A204.1 (cell line): ENCODE results near the gene TBL1Y.

ENCODE experiments used
- FAIRE-seq: peaks from 2 replicates; lab custom pipeline; 2012; peaks lifted over from hg19 to GRCh38; lab: Jason Lieb, UNC

Gene TBL1Y

DNA sequence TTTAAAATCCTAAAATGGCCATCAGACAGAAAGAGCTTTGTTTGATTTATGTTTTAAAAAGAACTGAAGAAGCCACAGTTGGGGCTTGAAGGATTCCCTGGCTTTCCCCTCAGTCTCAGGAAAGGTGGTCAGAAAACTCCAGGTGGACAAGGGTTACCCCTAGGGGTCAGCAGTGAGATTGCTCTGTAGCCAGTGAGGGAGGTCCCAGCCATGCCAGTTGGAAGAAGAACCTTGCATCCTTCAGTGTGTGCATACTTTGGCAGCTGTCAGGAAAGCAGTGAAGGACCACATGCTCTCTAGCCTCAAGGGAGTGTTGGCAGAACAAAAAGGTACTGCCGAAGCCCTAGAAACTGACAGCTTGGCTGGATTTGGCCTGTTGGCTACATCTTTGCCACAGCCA is 182.3 kb downstream of the TBL1Y start:
- no peak for FAIRE-seq

DNA sequence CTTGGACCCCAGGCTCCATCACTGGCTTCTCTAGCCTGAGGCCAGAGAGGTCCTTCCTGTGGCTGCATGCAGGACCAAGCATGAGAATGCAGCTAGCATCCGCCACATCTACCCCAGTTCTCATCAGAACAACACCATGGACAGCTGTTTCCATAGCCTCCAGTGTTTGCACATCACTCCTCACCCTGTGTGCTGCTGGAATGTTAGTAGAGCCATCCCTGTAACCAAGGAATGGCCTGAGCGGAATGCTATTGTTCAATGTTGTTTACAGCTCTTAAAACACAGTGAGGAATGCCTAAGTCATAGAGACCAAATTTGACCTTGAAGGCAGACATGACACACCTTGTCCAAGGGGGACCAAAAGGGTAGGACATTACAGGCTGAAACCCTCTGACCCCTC is 183.9 kb downstream of the TBL1Y start:
- FAIRE-seq, result no peak

DNA sequence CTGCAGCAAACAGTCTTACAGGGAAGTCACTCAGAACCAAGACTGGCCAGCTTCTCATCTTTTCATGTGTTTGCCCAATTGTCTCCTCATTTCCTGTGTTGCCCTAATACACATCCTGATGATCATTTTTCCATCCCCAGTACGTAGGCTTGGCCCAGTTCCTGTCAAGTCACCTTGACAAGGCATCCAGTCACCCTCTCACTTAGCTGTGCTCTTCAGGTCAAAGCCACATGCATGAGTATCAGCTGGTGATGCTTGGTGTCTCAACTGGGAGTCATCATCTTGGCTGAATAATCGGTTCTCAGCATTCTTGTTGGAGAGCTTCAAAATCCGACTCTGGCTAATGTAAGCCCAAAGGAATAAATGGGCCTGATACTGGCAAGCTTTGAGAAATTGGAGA is 186.5 kb downstream of the TBL1Y start:
- FAIRE-seq, result no peak

DNA sequence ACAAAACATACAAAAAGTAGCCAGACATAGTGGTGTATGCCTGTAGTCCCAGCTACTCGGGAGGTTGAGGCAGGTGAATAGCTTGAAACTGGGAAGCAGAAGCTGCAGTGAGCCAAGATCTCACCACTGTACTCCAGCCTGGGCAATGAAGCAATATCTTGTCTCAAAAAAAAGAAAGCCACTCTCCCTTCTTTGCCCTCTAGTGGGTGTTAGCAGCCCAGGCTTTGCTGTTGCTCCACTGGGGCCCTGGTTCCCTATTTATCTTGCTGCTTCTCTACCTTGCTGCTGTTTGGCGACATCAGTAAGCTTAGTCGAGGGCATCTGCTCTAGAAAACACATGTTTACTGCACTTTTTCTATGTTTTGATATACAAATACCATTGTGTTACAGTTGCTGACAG is 189.2 kb downstream of the TBL1Y start:
- no peak for FAIRE-seq

DNA sequence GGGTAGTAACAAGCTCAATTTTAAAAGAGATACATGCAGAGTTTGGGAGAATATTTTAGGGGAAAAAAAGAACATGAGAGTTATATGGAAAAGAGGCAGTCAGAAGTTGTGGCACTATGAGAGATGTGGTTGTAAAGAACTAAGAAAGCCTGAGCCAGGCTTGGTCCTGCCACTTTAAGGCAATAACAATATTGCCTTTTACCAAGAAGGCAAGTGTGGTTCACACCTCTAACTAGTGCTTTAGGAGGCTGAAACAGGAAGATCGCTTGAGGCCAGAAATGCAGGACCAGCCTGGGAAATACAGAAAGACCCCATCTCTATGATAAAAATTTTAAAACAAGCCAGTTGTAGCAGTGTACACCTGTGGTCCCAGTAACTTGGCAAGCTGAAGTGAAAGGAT is 192.2 kb downstream of the TBL1Y start:
- FAIRE-seq, result no peak

DNA sequence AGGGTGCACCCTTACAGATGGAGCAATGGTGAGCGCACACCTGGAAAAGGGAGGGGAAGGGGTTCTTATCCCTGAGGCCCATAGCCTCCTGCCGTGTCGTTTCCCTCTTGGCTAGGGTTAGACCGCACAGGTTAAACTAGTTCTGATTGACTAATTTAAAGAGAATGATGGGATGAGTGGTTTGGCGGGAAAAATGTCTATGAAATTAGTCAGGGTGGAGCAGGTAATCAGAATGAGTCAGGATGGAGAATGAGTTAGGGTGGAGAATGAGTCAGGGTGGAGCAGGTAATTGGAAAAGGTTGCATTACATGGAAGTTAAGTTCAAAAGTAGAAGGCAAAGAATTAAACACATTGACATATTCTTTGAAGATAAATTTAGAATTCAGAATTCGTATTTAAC is 196.7 kb downstream of the TBL1Y start:
- no peak for FAIRE-seq

DNA sequence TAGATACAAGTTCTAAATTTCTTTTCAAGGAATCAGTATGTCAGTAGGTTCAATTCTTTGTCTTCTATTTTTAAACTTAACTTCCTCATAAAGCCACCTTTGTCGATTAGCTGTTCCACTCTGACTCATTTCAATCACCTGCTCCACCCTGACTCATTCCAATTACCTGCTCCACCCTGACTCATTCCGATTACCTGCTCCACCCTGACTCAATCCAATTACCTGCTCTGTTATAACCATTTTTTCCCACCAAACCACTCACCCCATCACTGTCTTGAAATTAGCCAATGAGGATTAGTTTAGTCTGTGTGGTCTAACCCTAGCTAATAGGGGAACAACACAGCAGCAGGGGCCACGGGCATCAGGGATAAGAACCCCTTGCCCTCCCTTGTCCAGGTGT is 199.6 kb downstream of the TBL1Y start:
- FAIRE-seq, result no peak

DNA sequence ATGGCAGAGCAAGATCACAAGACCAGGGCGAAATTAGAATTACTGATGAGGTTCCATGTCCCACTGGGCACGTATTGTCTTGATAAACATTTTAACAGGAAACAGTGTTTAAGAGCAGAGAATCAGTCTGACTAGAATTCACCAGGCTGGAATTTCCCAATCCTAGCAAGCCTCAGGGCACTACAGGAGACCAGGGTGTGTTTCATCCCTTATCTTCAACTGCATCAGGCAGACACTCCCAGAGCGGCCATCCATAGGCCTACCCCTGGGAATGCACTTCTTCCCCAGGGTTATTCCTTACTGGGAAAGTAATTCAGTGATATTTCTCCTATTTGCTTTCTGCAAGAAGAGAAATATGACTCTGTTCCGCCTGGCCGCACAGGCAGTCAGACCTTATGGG is 205.4 kb downstream of the TBL1Y start:
- FAIRE-seq, result no peak

DNA sequence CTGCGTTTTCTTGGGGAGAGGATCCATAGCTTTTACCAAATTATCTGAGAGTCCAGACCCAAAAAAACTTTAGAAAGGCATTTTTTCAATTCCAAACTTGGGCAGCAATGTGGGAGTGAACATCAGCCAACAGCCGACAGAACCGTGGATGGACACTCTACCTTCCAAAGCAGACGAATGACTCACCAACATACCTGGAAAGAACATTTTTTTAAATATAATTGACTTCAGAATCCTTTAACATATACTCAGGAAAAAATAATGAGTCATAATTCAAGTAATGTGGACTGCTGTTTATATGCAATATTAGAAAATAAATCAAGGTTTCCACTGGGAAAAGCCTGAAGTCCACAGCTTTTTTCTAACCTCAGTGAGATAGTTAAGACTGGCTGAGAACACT is 211.7 kb downstream of the TBL1Y start:
- no peak for FAIRE-seq

DNA sequence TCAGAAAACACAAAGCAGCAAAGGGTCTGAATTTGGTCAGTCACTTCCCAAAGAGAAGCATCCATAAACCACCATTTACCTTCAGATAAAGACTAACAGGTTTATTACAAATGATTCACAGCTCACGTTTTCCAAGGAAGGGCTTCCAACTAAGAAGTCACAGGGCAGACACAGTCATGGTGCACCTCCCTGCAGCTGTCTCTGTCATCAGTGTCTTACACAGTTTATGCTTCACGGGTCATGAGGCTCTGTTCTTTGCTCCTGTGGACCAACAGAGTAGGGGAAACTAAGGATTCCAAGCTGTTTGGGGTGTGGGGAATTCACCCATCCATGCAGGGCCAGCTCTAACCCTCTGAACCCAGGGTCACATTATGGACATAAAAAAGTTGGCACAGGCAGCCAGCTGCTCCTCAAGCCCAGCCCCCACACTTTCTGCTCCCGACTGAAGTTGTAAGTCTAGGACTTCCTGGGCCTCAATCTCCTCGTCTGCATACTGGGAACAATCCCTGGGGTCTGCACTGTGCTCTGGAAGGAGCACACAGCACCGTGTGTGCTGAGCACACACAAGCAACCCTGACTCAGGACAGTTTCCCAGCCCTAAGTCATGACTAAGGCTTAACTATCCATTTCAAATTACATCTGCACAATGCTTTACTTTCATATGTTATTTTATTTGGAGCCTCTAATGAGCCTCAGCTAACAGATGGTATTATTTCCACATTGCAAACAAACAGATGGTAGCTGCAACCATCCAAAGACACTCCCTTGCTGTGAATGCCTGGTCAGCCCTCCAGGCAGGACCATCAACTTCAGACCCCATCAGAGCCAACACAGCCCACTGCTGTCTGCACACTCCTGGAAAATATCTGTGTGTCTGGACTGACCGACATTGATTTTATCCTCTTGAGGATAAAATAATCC is 214.9 kb downstream of the TBL1Y start:
- no peak for FAIRE-seq

DNA sequence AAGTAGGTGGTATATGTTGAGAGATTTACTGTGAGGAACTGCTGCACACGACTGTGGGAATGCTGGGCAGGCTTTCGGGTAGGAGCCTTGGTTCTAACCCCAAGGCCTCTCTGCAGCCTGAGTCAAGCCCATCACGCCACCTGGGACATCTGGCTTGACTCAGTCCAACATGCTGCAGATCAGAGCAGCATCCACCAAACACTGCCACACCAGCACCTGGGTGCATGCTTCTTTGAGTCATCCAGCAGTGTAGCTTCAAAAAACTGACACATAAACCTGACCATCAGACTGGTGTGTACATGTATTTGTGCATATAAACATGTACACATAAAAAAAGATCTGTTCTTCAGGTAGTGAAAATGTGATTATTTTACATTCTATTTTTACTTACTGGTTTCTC is 217.7 kb downstream of the TBL1Y start:
- FAIRE-seq, result no peak
